Panc1 (cell line): Measurements from ENCODE around the gene AHCY.
"Not testable (repeated sequence)": the region's sequence is repeated elsewhere in the genome, so short reads cannot be mapped to it uniquely, and the experiment has no call there.

Experiments
- TF ChIP-seq, protein P1 (sequence below): fragments of 450-650 bp; IDR thresholded peaks from 2 replicates; pipeline ENCODE4 v1.5.1; 2017; ENCODE audit warnings: mild to moderate bottlenecking
- TF ChIP-seq, protein P2 (sequence below), 2 experiments: IDR thresholded peaks; 2 replicates each; pipeline ENCODE4 v1.6.1; 2011 to 2012; ENCODE audit warnings: low read depth in 2 of 2, control low read depth in 1 of 2, low read length in 1 of 2, mild to moderate bottlenecking in 1 of 2, moderate library complexity in 1 of 2; ENCODE audit not compliant: insufficient read depth in 1 of 2

DNA sequence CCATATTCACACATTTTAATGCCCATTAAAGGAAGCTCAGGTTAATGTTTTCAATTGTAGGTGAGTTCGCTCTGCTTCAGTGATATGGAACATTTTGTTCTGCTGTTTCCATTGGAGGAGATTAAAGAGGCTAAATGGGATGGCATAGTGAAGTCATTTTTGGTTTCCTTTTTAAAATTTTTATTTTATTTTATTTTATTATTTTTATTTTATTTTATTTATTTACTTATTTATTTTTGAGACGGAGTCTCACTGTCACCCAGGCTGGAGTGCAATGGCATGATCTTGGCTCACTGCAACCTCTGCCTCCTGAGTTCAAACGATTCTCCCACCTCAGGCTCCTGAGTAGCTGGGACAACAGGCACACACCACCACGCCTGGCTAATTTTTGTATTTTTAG is 61.1 kb downstream of the AHCY start:
- TF ChIP-seq, protein P1, sequence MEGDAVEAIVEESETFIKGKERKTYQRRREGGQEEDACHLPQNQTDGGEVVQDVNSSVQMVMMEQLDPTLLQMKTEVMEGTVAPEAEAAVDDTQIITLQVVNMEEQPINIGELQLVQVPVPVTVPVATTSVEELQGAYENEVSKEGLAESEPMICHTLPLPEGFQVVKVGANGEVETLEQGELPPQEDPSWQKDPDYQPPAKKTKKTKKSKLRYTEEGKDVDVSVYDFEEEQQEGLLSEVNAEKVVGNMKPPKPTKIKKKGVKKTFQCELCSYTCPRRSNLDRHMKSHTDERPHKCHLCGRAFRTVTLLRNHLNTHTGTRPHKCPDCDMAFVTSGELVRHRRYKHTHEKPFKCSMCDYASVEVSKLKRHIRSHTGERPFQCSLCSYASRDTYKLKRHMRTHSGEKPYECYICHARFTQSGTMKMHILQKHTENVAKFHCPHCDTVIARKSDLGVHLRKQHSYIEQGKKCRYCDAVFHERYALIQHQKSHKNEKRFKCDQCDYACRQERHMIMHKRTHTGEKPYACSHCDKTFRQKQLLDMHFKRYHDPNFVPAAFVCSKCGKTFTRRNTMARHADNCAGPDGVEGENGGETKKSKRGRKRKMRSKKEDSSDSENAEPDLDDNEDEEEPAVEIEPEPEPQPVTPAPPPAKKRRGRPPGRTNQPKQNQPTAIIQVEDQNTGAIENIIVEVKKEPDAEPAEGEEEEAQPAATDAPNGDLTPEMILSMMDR = not testable (repeated sequence)
- TF ChIP-seq, protein P2, sequence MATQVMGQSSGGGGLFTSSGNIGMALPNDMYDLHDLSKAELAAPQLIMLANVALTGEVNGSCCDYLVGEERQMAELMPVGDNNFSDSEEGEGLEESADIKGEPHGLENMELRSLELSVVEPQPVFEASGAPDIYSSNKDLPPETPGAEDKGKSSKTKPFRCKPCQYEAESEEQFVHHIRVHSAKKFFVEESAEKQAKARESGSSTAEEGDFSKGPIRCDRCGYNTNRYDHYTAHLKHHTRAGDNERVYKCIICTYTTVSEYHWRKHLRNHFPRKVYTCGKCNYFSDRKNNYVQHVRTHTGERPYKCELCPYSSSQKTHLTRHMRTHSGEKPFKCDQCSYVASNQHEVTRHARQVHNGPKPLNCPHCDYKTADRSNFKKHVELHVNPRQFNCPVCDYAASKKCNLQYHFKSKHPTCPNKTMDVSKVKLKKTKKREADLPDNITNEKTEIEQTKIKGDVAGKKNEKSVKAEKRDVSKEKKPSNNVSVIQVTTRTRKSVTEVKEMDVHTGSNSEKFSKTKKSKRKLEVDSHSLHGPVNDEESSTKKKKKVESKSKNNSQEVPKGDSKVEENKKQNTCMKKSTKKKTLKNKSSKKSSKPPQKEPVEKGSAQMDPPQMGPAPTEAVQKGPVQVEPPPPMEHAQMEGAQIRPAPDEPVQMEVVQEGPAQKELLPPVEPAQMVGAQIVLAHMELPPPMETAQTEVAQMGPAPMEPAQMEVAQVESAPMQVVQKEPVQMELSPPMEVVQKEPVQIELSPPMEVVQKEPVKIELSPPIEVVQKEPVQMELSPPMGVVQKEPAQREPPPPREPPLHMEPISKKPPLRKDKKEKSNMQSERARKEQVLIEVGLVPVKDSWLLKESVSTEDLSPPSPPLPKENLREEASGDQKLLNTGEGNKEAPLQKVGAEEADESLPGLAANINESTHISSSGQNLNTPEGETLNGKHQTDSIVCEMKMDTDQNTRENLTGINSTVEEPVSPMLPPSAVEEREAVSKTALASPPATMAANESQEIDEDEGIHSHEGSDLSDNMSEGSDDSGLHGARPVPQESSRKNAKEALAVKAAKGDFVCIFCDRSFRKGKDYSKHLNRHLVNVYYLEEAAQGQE (IDR thresholded peaks at IDR 0.05; ENCODE audit: insufficient read depth in 1 of 2, low read depth in 2 of 2, low read length in 1 of 2) = not testable (repeated sequence)
